Measurements from ENCODE around the gene ITPR3. TPM values are rescaled to one million over a fixed set of nuclear protein-coding genes. Genes with fewer than 3 reads are reported as not detected.
"Not testable (repeated sequence)": the region's sequence is repeated elsewhere in the genome, so short reads cannot be mapped to it uniquely, and the experiment has no call there.

The ITPR3 gene
- total RNA-seq, 1 donor from 2014 or later: 43.0 TPM

- Histone ChIP-seq H3K4me1 (peaks cover 4 to 13% of the 10 kb centered on the region in 2 donors), H3K9me3 (no peaks in the 10 kb centered on the region), H3K36me3 (no peaks in the 10 kb centered on the region), H3K27ac (no peak overlapping the region), H3K4me3 (no peak overlapping the region), H3K27me3 (no peaks in the 10 kb centered on the region)
- no peak for DNase-seq (ENCODE audit: low spot score in 2 of 2)
- intact Hi-C loops (cut with DNase I): no loop called here
- no peak for TF ChIP-seq CTCF (IDR thresholded peaks at IDR 0.05)
Observed at GRCh38 chr6:33623895-33624381, 2.8 kb downstream of the ITPR3 start.

DNA sequence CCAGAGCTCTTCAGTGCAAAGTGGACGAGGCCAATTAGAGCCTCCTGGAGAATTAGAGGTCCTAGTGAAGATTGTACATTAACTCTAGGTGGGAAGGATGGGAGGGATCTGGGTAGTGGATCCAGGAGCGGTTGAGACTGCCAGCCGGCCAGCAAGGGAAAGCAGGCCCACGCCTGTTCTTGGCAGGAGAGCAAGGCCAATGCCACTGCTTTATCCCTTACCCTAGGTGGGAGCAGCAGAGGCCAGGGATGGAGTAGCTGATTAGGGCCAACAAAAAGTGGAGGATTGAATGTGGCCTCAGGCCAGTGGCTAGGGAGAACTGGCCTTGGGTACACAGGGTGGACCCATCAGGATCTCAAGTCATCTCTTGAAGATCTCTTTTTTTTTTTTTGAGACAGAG is 3.7 kb downstream of the ITPR3 start:
- Histone ChIP-seq H3K4me3 (no peak overlapping the region), H3K9me3 (no peaks in the 10 kb centered on the region), H3K27ac (no peak overlapping the region), H3K27me3 (no peaks in the 10 kb centered on the region), H3K4me1 (peaks cover 4 to 13% of the 10 kb centered on the region in 2 donors), H3K36me3 (no peaks in the 10 kb centered on the region)
- DNase-seq (ENCODE audit: low spot score in 2 of 2): no peak
- TF ChIP-seq CTCF (IDR thresholded peaks at IDR 0.05): no peak
- intact Hi-C loops (cut with DNase I): no loop called here

GRCh38 chr6:33627876-33628275 is 6.8 kb downstream of the ITPR3 start:
- Histone ChIP-seq H3K27ac (no peak overlapping the region), H3K9me3 (no peaks in the 10 kb centered on the region), H3K4me3 (no peak overlapping the region), H3K27me3 (no peaks in the 10 kb centered on the region), H3K4me1 (no peaks in the 10 kb centered on the region), H3K36me3 (no peaks in the 10 kb centered on the region)
- intact Hi-C loops (cut with DNase I): no loop called here
- no peak for TF ChIP-seq CTCF (IDR thresholded peaks at IDR 0.05)
- no peak for DNase-seq (ENCODE audit: low spot score in 2 of 2)

- peaks cover 4 to 5% of the 10 kb centered on the region in 2 donors for H3K4me1 ChIP-seq
- no peak for DNase-seq (ENCODE audit: low spot score in 2 of 2)
- intact Hi-C loops (cut with DNase I): no loop called here
- no peak overlapping the region for H3K4me3 ChIP-seq
- H3K27ac ChIP-seq: no peak overlapping the region
- H3K27me3 ChIP-seq: no peaks in the 10 kb centered on the region
- no peaks in the 10 kb centered on the region for H3K9me3 ChIP-seq
- H3K36me3 ChIP-seq: no peaks in the 10 kb centered on the region
- no peak for TF ChIP-seq CTCF (IDR thresholded peaks at IDR 0.05)
Observed at GRCh38 chr6:33628401-33628964, 7.4 kb downstream of the ITPR3 start.

- Histone ChIP-seq H3K9me3 (no peaks in the 10 kb centered on the region), H3K36me3 (no peaks in the 10 kb centered on the region), H3K27me3 (no peaks in the 10 kb centered on the region), H3K4me3 (no peak overlapping the region), H3K4me1 (peaks cover 5 to 13% of the 10 kb centered on the region in 2 donors), H3K27ac (no peak overlapping the region)
- intact Hi-C loops (cut with DNase I): no loop called here
- no peak for TF ChIP-seq CTCF (IDR thresholded peaks at IDR 0.05)
- no peak for DNase-seq (ENCODE audit: low spot score in 2 of 2)
Observed at GRCh38 chr6:33630014-33630413, 8.9 kb downstream of the ITPR3 start.

DNA sequence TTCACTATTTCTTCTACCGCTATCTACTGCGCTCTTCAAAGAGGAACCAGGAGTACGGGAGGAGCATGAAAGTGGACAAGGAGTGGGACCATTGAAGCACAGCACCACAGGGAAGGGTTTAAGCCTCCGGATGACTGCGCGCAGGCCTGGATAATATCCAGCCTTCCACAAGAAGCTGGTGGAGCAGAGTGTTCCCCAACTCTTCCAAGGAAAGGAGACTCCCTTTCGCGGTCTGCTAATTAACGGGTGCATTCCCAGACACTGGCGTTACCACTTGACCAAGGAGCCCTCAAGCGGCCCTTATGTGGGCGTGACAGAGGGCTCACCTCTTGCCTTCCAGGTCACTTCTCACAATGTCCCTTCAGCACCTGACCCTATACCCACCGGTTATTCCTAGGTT is 10.4 kb downstream of the ITPR3 start:
- peaks cover 5 to 13% of the 10 kb centered on the region in 2 donors for H3K4me1 ChIP-seq
- DNase-seq (ENCODE audit: low spot score in 2 of 2); H3K9me3 ChIP-seq; H3K27ac ChIP-seq; H3K36me3 ChIP-seq; intact Hi-C loops (cut with DNase I); H3K4me3 ChIP-seq; H3K27me3 ChIP-seq: not testable (repeated sequence)

Measured in ascending aorta (tissue), 2 donors.